ENCODE measurements around the gene HSBP1L1.

DNA sequence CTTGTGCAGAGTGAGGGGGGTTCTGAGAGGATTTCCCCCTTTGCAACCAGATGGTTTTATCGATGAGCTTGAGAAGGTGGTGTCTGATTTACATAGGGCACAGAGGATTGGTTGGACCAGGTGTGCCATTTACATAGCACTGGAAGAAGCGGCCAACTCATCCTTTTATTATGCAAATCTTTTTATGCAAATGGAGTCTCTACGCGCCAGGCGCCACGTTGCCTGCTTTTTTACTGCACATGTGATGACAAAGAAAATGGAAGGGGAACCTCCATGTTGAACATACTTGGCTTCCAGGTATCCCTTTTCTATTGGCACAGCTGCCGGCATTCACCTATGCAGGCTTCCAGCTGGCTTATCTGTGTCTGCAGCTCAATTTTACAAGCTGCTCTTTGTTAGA lies 42.3 kb downstream of the HSBP1L1 start:
- TF ChIP-seq, protein P1, sequence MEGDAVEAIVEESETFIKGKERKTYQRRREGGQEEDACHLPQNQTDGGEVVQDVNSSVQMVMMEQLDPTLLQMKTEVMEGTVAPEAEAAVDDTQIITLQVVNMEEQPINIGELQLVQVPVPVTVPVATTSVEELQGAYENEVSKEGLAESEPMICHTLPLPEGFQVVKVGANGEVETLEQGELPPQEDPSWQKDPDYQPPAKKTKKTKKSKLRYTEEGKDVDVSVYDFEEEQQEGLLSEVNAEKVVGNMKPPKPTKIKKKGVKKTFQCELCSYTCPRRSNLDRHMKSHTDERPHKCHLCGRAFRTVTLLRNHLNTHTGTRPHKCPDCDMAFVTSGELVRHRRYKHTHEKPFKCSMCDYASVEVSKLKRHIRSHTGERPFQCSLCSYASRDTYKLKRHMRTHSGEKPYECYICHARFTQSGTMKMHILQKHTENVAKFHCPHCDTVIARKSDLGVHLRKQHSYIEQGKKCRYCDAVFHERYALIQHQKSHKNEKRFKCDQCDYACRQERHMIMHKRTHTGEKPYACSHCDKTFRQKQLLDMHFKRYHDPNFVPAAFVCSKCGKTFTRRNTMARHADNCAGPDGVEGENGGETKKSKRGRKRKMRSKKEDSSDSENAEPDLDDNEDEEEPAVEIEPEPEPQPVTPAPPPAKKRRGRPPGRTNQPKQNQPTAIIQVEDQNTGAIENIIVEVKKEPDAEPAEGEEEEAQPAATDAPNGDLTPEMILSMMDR (IDR thresholded peaks at IDR 0.05; ENCODE audit: insufficient read depth, low read length, poor library complexity, severe bottlenecking) = no peak
- TF ChIP-seq EZH2phosphoT487 (conservative IDR thresholded peaks at IDR 0.05; ENCODE audit: low read length) = no peak

Measured in SU-DHL-6 (cell line).